Neutrophil (primary cell): Measurements from ENCODE around the gene ADORA3.

Experiments
- H3K27ac ChIP-seq: fragments of 200-600 bp; sonication (generic); 2 replicates; pipeline ENCODE4 v1.5.1; 2016; ENCODE audit warnings: mild to moderate bottlenecking, moderate library complexity
- H3K27me3 ChIP-seq: fragments of 200-600 bp; sonication (generic); 2 replicates; pipeline ENCODE4 v1.6.0; 2016; ENCODE audit warnings: mild to moderate bottlenecking
- H3K36me3 ChIP-seq: fragments of 200-600 bp; sonication (generic); 2 replicates; pipeline ENCODE4 v1.5.1; 2017
- H3K4me1 ChIP-seq, 2 experiments: fragments of 200-600 bp in 1 of 2; sonication (generic) in 1 of 2; 1 replicate in 1 of 2; 2 replicates in 1 of 2; pipeline versions ENCODE4 v1.5.1 to v1.6.1; 2013 to 2016; ENCODE audit warnings: low read depth in 1 of 2, low read length in 1 of 2, mild to moderate bottlenecking in 1 of 2, moderate library complexity in 1 of 2; ENCODE audit not compliant: control insufficient read depth in 1 of 2, insufficient read depth in 1 of 2
- H3K4me3 ChIP-seq, 2 experiments: fragments of 200-600 bp in 1 of 2; sonication (generic) in 1 of 2; 1 replicate in 1 of 2; 2 replicates in 1 of 2; pipeline ENCODE4 v1.5.1; 2013 to 2016; ENCODE audit warnings: low read depth in 1 of 2, low read length in 1 of 2, mild to moderate bottlenecking in 1 of 2, moderate library complexity in 1 of 2
- H3K9me3 ChIP-seq: fragments of 200-600 bp; sonication (generic); 2 replicates; pipeline ENCODE4 v1.5.1; 2016
- CTCF ChIP-seq: fragments of 200-600 bp; sonication (generic); IDR thresholded peaks from 2 replicates; pipeline ENCODE4 v1.5.1; 2016; ENCODE audit warnings: antibody characterized with exemption

The ADORA3 gene

GRCh38 chr1:111452581-111452980 lies 50.9 kb downstream of the ADORA3 start:
- H3K4me1 ChIP-seq, result peaks cover 21 to 32% of the 10 kb centered on the region in 2 experiments
- H3K9me3 ChIP-seq, result no peaks in the 10 kb centered on the region
- H3K36me3 ChIP-seq, result peaks cover 45% of the 10 kb centered on the region
- H3K4me3 ChIP-seq, result no peak overlapping the region
- no peaks in the 10 kb centered on the region for H3K27me3 ChIP-seq
- H3K27ac ChIP-seq, result no peak overlapping the region
- TF ChIP-seq CTCF, result no peak

- Histone ChIP-seq H3K4me1 (peaks cover 21 to 32% of the 10 kb centered on the region in 2 experiments), H3K9me3 (no peaks in the 10 kb centered on the region), H3K27me3 (no peaks in the 10 kb centered on the region), H3K36me3 (peaks cover 23% of the 10 kb centered on the region), H3K27ac (peak overlapping the region; percentile 89), H3K4me3 (peak overlapping the region; percentile 89 to 93)
- TF ChIP-seq CTCF, result no peak
Measured at GRCh38 chr1:111450185-111450584, 53.2 kb downstream of the ADORA3 start.

- TF ChIP-seq CTCF, result no peak
- H3K27ac ChIP-seq, result peak overlapping the region; percentile 89
- peaks cover 23% of the 10 kb centered on the region for H3K36me3 ChIP-seq
- H3K9me3 ChIP-seq, result no peaks in the 10 kb centered on the region
- H3K4me1 ChIP-seq, result peaks cover 21 to 32% of the 10 kb centered on the region in 2 experiments
- peak overlapping the region; percentile 89 to 93 for H3K4me3 ChIP-seq
- no peaks in the 10 kb centered on the region for H3K27me3 ChIP-seq
Measured at GRCh38 chr1:111449703-111450017, 53.8 kb downstream of the ADORA3 start.
